Body of pancreas (tissue), 4 donors: ENCODE results near the gene TMEM150C. TPM values are rescaled to one million over a fixed set of nuclear protein-coding genes. Genes with fewer than 3 reads are reported as not detected.

Experiments used
- ATAC-seq: fragments of 150-250 bp; one replicate; pipeline ENCODE4 v1.9.1; 2016
- DNase-seq, 4 donors: peaks; one replicate each; pipeline ENCODE4 v3.0.0-alpha.2; 2019
- H3K27ac ChIP-seq, 4 donors: fragments of 200-600 bp; sonication (generic); 1 replicate in 3 of 4; 2 replicates in 1 of 4; pipeline versions ENCODE4 v1.5.1 to v1.6.1; 2016 to 2019; ENCODE audit warnings: mild to moderate bottlenecking in 1 of 4, mixed read lengths in 1 of 4, moderate library complexity in 1 of 4
- H3K27me3 ChIP-seq, 2 donors: fragments of 200-600 bp; sonication (generic); one replicate each; pipeline ENCODE4 v1.6.0; 2016; ENCODE audit warnings: mild to moderate bottlenecking in 1 of 2
- H3K36me3 ChIP-seq, 2 donors: fragments of 200-600 bp; sonication (generic); replicated peaks in 1 of 2; 2 replicates each; pipeline ENCODE4 v1.5.1; 2016; ENCODE audit warnings: low read depth in 2 of 2; ENCODE audit not compliant: insufficient read depth in 1 of 2
- H3K4me1 ChIP-seq: fragments of 200-600 bp; sonication (generic); one replicate; pipeline ENCODE4 v1.6.0; 2016
- H3K4me3 ChIP-seq, 2 donors: fragments of 200-600 bp; sonication (generic); 1 replicate in 1 of 2; 2 replicates in 1 of 2; pipeline ENCODE4 v1.5.1; 2016 to 2019
- H3K9me3 ChIP-seq, 3 donors: fragments of 200-600 bp; sonication (generic); 1 replicate in 2 of 3; 2 replicates in 1 of 3; pipeline ENCODE4 v1.5.1; 2016
- CTCF ChIP-seq, 7 experiments: fragments of 450-650 bp in 4 of 7; fragments of 200-600 bp in 3 of 7; sonication (generic) in 3 of 7; IDR thresholded peaks; one replicate each; pipeline ENCODE4 v1.5.1; 2016 to 2019; ENCODE audit warnings: antibody characterized with exemption in 7 of 7
- POLR2A ChIP-seq, 3 donors: fragments of 450-650 bp; IDR thresholded peaks; one replicate each; pipeline ENCODE4 v1.6.1; 2016; ENCODE audit warnings: antibody characterized with exemption in 3 of 3, mild to moderate bottlenecking in 2 of 3
- WGBS, 2 donors: methylation state at CpG; one replicate each; pipeline ENCODE4 v1.1.5; 2017; 5-methylcytosine and 5-hydroxymethylcytosine counted together
- intact Hi-C: fragments of 100-400 bp; cut with DNase I; formaldehyde crosslinking; loops from one replicate; pipeline ENCODE4 v1.15.1; 2023
- total RNA-seq, 2 donors: library from RNA; depleted of rRNA; stranded (reverse); fragments of >200 nt; gene quantifications; one replicate each; pipeline ENCODE4 v1.1.0, GENCODE V29; 2016

The TMEM150C gene
- total RNA-seq, 2 donors from 2014 or later, result 5.2 to 5.6 TPM

DNA sequence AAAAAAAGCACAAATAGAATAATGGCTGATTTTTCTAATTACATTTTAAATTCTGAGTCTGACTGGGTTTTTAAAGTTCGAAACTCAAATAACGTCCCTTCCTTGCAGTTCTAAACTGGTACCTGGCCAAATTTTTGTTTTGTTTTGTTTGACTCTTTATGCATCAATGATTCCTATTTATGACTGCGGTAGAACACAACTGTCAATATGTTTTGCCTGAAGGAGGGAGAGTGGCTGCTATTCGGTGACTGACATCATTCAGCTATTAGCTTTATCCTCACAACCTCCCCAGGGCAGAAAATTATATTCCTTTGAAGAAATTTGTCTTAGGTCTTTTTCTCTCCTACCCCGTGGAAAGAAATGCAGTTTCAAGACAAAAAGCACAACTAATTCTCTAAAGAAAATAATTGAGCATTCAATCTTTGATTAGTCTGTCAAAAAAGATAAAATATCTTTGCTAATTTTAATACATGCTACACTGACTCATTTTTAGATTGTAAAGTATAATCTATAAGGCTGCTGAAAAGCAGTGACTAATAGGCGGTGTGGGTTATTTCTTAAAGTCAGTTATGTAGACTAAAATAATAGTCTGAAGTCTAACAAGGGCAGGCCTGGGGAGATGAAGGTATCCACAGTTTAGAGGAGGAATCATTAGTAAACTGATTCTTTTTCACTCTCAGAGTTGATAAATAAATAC lies 61.9 kb downstream of the TMEM150C start:
- Histone ChIP-seq H3K36me3 (no peaks in the 10 kb centered on the region), H3K9me3 (no peaks in the 10 kb centered on the region), H3K27ac (no peak overlapping the region), H3K27me3 (no peaks in the 10 kb centered on the region), H3K4me3 (no peak overlapping the region), H3K4me1 (no peaks in the 10 kb centered on the region)
- TF ChIP-seq POLR2A (IDR thresholded peaks at IDR 0.05) (no peak), CTCF (IDR thresholded peaks at IDR 0.05) (no peak)
- 86 to 91% methylated on average over 6 of the region's 6 CpGs for WGBS, 2 donors
- no peak for ATAC-seq
- no peak for DNase-seq
- intact Hi-C loops, result no loop called here

DNA sequence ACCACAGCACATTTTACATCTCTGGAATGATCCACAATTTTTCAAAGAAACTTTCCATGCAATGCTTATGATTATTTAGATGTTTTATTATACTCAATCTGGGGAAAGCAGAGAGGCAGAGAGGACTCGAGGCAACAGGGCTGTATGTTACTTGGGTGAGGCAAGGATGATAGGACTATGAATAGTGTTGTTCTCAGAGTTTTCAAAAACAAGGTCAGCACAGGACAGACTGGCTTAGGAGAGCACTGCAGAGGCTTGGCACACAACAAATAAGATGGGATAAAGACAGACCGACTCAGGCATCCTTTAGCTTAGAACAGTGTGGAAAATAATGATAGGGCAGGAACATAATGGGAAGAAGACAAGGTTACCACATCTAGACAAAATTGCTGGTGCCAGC lies 65.4 kb downstream of the TMEM150C start:
- TF ChIP-seq POLR2A (IDR thresholded peaks at IDR 0.05) (no peak), CTCF (IDR thresholded peaks at IDR 0.05) (no peak)
- H3K4me1 ChIP-seq, result peaks cover 7% of the 10 kb centered on the region

GRCh38 chr4:82495666-82496065 lies 66.1 kb downstream of the TMEM150C start:
- DNase-seq (no peak), ATAC-seq (no peak)
- H3K36me3 ChIP-seq, result no peaks in the 10 kb centered on the region
- peaks cover 7% of the 10 kb centered on the region for H3K4me1 ChIP-seq
- H3K27me3 ChIP-seq, result no peaks in the 10 kb centered on the region
- 92 to 93% methylated on average over 4 of the region's 4 CpGs for WGBS, 2 donors
- H3K9me3 ChIP-seq, result no peaks in the 10 kb centered on the region
- TF ChIP-seq CTCF (IDR thresholded peaks at IDR 0.05) (no peak), POLR2A (IDR thresholded peaks at IDR 0.05) (no peak)
- intact Hi-C loops, result no loop called here
- no peak overlapping the region for H3K4me3 ChIP-seq
- H3K27ac ChIP-seq, result no peak overlapping the region

More for the DNA sequence above, 65.4 kb downstream of the TMEM150C start:
- intact Hi-C loops, result no loop called here
- ATAC-seq (no peak), DNase-seq (no peak)
- Histone ChIP-seq H3K27ac (no peak overlapping the region), H3K27me3 (no peaks in the 10 kb centered on the region), H3K36me3 (no peaks in the 10 kb centered on the region), H3K9me3 (no peaks in the 10 kb centered on the region), H3K4me3 (no peak overlapping the region)
- WGBS, 2 donors, result 70 to 72% methylated on average over 2 of the region's 2 CpGs

DNA sequence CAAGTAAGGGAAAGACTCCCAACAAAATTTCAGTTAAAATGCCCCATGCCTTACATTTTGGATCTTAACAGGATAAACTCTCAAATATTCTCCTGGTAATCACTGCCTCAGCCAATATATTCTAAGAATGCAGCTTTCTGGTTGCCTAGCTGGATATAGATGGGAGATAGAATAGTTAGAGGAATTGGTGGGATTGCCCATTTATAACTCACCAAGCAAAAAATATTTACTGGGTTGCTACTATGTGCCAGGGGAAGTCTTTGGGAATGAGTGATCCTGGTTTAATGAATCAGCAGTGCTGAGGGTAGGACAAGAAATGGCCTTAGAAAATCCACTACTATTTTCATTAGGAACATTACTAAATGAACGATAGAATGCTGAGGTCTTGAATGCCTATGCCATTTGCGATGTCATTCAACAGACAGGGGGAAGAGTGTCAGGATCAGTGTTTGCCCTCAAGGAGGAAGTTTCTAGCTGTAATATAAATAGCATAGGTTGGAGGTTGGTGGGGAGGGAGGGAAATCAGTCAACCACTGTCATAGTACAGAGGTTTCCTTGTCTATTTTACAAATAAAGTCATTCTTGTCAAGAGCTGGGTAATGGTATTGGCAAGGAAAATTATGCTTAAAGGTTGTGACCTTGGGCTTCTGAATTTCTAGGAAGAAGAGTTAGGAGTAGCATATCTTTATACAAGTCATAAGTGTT lies 67.9 kb downstream of the TMEM150C start:
- WGBS, 2 donors, result 81 to 84% methylated on average over 2 of the region's 2 CpGs
- H3K36me3 ChIP-seq, result no peaks in the 10 kb centered on the region
- ATAC-seq (no peak), DNase-seq (no peak)
- TF ChIP-seq CTCF (IDR thresholded peaks at IDR 0.05) (no peak), POLR2A (IDR thresholded peaks at IDR 0.05) (no peak)
- H3K9me3 ChIP-seq, result no peaks in the 10 kb centered on the region
- H3K27ac ChIP-seq, result no peak overlapping the region
- no peaks in the 10 kb centered on the region for H3K27me3 ChIP-seq
- no peak overlapping the region for H3K4me3 ChIP-seq
- peaks cover 7% of the 10 kb centered on the region for H3K4me1 ChIP-seq
- intact Hi-C loops, result no loop called here
